H1 (cell line): ENCODE data around the gene GEMIN2. TPM values are rescaled to one million over a fixed set of nuclear protein-coding genes. Genes with fewer than 3 reads are reported as not detected.

Experiments used
- CTCF ChIA-PET: fragments of 300-600 bp; sonication (Branson Sonifier 250); formaldehyde crosslinking; loops from one replicate; lab custom pipeline; 2021; ENCODE audit not compliant: partially characterized antibody; lab: Charles Lee
- POLR2A ChIA-PET: fragments of 300-600 bp; sonication (Branson Sonifier 250); formaldehyde crosslinking; loops from one replicate; lab custom pipeline; 2021; ENCODE audit warnings: inconsistent platforms; ENCODE audit not compliant: partially characterized antibody; lab: Charles Lee
- DNase-seq, 2 experiments: peaks; one replicate each; pipeline versions ENCODE4 v3.0.0 to v3.0.0-alpha.2; 2010 to 2022; ENCODE audit warnings: low spot score in 2 of 2, low read depth in 1 of 2, mixed read lengths in 1 of 2
- FAIRE-seq: peaks from 2 replicates; lab custom pipeline; 2011; peaks lifted over from hg19 to GRCh38; lab: Jason Lieb, UNC
- H2AFZ ChIP-seq: 2 replicates; pipeline ENCODE4 v1.8.1; 2012; ENCODE audit warnings: low read length, inconsistent platforms
- H2AK5ac ChIP-seq: 2 replicates; pipeline ENCODE4 v1.6.1; 2013; ENCODE audit warnings: low read depth, low read length
- H2BK120ac ChIP-seq: replicated peaks from 2 replicates; pipeline ENCODE3; 2013; ENCODE audit warnings: low read depth, low read length, inconsistent platforms
- H2BK12ac ChIP-seq: 2 replicates; pipeline ENCODE4 v1.6.1; 2013; ENCODE audit warnings: low read depth, low read length
- H2BK15ac ChIP-seq: 2 replicates; pipeline ENCODE4 v1.6.1; 2013; ENCODE audit warnings: low read length
- H2BK20ac ChIP-seq: 2 replicates; pipeline ENCODE4 v1.6.1; 2013; ENCODE audit warnings: low read length
- H2BK5ac ChIP-seq: 2 replicates; pipeline ENCODE4 v1.6.1; 2013; ENCODE audit warnings: low read depth, low read length
- H3K14ac ChIP-seq: 2 replicates; pipeline ENCODE4 v1.6.1; 2013; ENCODE audit warnings: inconsistent platforms; ENCODE audit not compliant: insufficient read length
- H3K18ac ChIP-seq: 2 replicates; pipeline ENCODE4 v1.6.1; 2013; ENCODE audit warnings: low read length; ENCODE audit errors: extremely low read depth
- H3K23ac ChIP-seq: 2 replicates; pipeline ENCODE4 v1.6.1; 2013; ENCODE audit warnings: inconsistent platforms; ENCODE audit not compliant: insufficient read length
- H3K23me2 ChIP-seq: 2 replicates; pipeline ENCODE4 v1.6.1; 2013; ENCODE audit warnings: low read depth, low read length
- H3K27ac ChIP-seq: 2 replicates; pipeline ENCODE4 v1.6.1; 2011; ENCODE audit warnings: low read depth, low read length, inconsistent platforms
- H3K27me3 ChIP-seq, 4 experiments: replicated peaks in 1 of 4; 1 replicate in 1 of 4; 2 replicates in 3 of 4; pipeline versions ENCODE4 v1.6.1 to v1.8.1; 2011 to 2013; ENCODE audit warnings: low read length in 3 of 4, mild to moderate bottlenecking in 3 of 4, inconsistent platforms in 2 of 4, mixed read lengths in 2 of 4, moderate library complexity in 1 of 4; ENCODE audit not compliant: control insufficient read depth in 3 of 4, insufficient read depth in 3 of 4; ENCODE audit errors: extremely low read depth in 1 of 4
- H3K36me3 ChIP-seq, 4 experiments: 2 replicates each; pipeline versions ENCODE4 v1.6.1 to v1.8.1; 2011 to 2013; ENCODE audit warnings: mild to moderate bottlenecking in 4 of 4, low read length in 3 of 4, moderate library complexity in 2 of 4, control low read depth in 1 of 4, inconsistent platforms in 1 of 4; ENCODE audit not compliant: insufficient read depth in 4 of 4, control insufficient read depth in 2 of 4
- H3K4ac ChIP-seq: replicated peaks from 2 replicates; pipeline ENCODE3; 2013; ENCODE audit warnings: low read length, low read depth, mixed read lengths, inconsistent platforms; ENCODE audit not compliant: insufficient read length
- H3K4me1 ChIP-seq, 4 experiments: replicated peaks in 1 of 4; 1 replicate in 1 of 4; 2 replicates in 3 of 4; pipeline versions ENCODE4 v1.6.1 to v1.8.1; 2011 to 2013; ENCODE audit warnings: low read length in 3 of 4, inconsistent platforms in 2 of 4, mixed read lengths in 1 of 4; ENCODE audit not compliant: insufficient read depth in 4 of 4, control insufficient read depth in 3 of 4
- H3K4me2 ChIP-seq, 2 experiments: 2 replicates each; pipeline versions ENCODE4 v1.6.1 to v1.8.1; 2011 to 2013; ENCODE audit warnings: low read depth in 2 of 2, low read length in 2 of 2, control low read depth in 1 of 2, inconsistent platforms in 1 of 2, mild to moderate bottlenecking in 1 of 2; ENCODE audit not compliant: insufficient read depth in 1 of 2
- H3K4me3 ChIP-seq, 4 experiments: fragments of 200-600, 300-600 bp in 1 of 4; sonication (generic), shearing (Covaris generic), sonication (Bioruptor Twin) in 1 of 4; 2 replicates each; pipeline versions ENCODE4 v1.5.1 to v1.8.1; 2011 to 2016; ENCODE audit warnings: low read length in 4 of 4, low read depth in 3 of 4, control low read depth in 2 of 4, inconsistent platforms in 2 of 4, mild to moderate bottlenecking in 2 of 4, mixed read lengths in 1 of 4, moderate library complexity in 1 of 4; ENCODE audit not compliant: insufficient read depth in 2 of 4; ENCODE audit errors: extremely low read depth in 1 of 4
- H3K56ac ChIP-seq: replicated peaks from 2 replicates; pipeline ENCODE3; 2013; ENCODE audit warnings: low read depth, mild to moderate bottlenecking, mixed read lengths, low read length, inconsistent platforms; ENCODE audit not compliant: insufficient read length
- H3K79me1 ChIP-seq: 2 replicates; pipeline ENCODE4 v1.6.1; 2013; ENCODE audit warnings: low read depth, low read length, control low read depth
- H3K79me2 ChIP-seq, 2 experiments: 2 replicates each; pipeline versions ENCODE4 v1.6.1 to v1.8.1; 2012 to 2013; ENCODE audit warnings: low read length in 2 of 2, mild to moderate bottlenecking in 2 of 2, inconsistent platforms in 1 of 2; ENCODE audit not compliant: insufficient read depth in 2 of 2, control insufficient read depth in 1 of 2
- H3K9ac ChIP-seq, 4 experiments: replicated peaks in 1 of 4; 1 replicate in 1 of 4; 2 replicates in 3 of 4; pipeline versions ENCODE4 v1.6.1 to v1.8.1; 2011 to 2013; ENCODE audit warnings: low read depth in 3 of 4, low read length in 3 of 4, control low read depth in 2 of 4, mild to moderate bottlenecking in 2 of 4, moderate library complexity in 2 of 4, inconsistent platforms in 1 of 4; ENCODE audit errors: extremely low read depth in 1 of 4
- H3K9me3 ChIP-seq, 2 experiments: 2 replicates each; pipeline versions ENCODE4 v1.6.1 to v1.8.1; 2012 to 2013; ENCODE audit warnings: mild to moderate bottlenecking in 2 of 2, moderate library complexity in 2 of 2, control low read depth in 1 of 2, inconsistent platforms in 1 of 2, low read depth in 1 of 2, low read length in 1 of 2, mixed read lengths in 1 of 2; ENCODE audit not compliant: insufficient read depth in 2 of 2
- H4K20me1 ChIP-seq, 2 experiments: replicated peaks in 1 of 2; 2 replicates each; pipeline versions ENCODE3 to v1.8.1; 2011 to 2013; ENCODE audit warnings: inconsistent platforms in 2 of 2, low read length in 2 of 2, mild to moderate bottlenecking in 1 of 2; ENCODE audit not compliant: insufficient read depth in 2 of 2, control insufficient read depth in 1 of 2
- H4K5ac ChIP-seq: 2 replicates; pipeline ENCODE4 v1.6.1; 2013; ENCODE audit warnings: low read length, low read depth, mixed read lengths, inconsistent platforms; ENCODE audit not compliant: insufficient read length
- H4K8ac ChIP-seq: 2 replicates; pipeline ENCODE4 v1.8.0; 2013; ENCODE audit warnings: mild to moderate bottlenecking, moderate library complexity, low read length, inconsistent platforms; ENCODE audit not compliant: insufficient read depth; ENCODE audit errors: extremely low read depth
- H4K91ac ChIP-seq: replicated peaks from 2 replicates; pipeline ENCODE3; 2013; ENCODE audit warnings: low read length, mixed read lengths, inconsistent platforms; ENCODE audit not compliant: insufficient read length
- EGR1 ChIP-seq: IDR thresholded peaks from 2 replicates; pipeline ENCODE4 v1.6.1; 2011; ENCODE audit warnings: low read depth, low read length, borderline replicate concordance
- GTF2F1 ChIP-seq: IDR thresholded peaks from 2 replicates; pipeline ENCODE4 v1.6.1; 2012; ENCODE audit warnings: low read depth, low read length, improper control_type of control experiment, borderline replicate concordance
- JUN ChIP-seq: IDR thresholded peaks from 2 replicates; pipeline ENCODE4 v1.6.1; 2011; ENCODE audit warnings: low read depth, mild to moderate bottlenecking, improper control_type of control experiment, low read length
- JUND ChIP-seq: IDR thresholded peaks from 2 replicates; pipeline ENCODE4 v1.6.1; 2011; ENCODE audit warnings: mild to moderate bottlenecking, improper control_type of control experiment, low read length
- MAFK ChIP-seq: IDR thresholded peaks from 2 replicates; pipeline ENCODE4 v1.6.1; 2012; ENCODE audit warnings: low read depth, mild to moderate bottlenecking, improper control_type of control experiment, low read length
- POLR2AphosphoS5 ChIP-seq: IDR thresholded peaks from 2 replicates; pipeline ENCODE4 v1.6.1; 2011; ENCODE audit warnings: low read depth, low read length
- RXRA ChIP-seq: IDR thresholded peaks from 2 replicates; pipeline ENCODE4 v1.6.1; 2011; ENCODE audit warnings: low read depth, mild to moderate bottlenecking, low read length, moderate library complexity; ENCODE audit not compliant: insufficient read depth
- SP1 ChIP-seq: IDR thresholded peaks from 2 replicates; pipeline ENCODE4 v1.6.1; 2011; ENCODE audit warnings: low read depth, low read length
- TAF1 ChIP-seq: IDR thresholded peaks from 2 replicates; pipeline ENCODE4 v1.6.1; 2011; ENCODE audit warnings: mild to moderate bottlenecking, low read depth, low read length
- WGBS, 2 experiments: shearing (Covaris generic) in 1 of 2; methylation state at CpG; one replicate each; pipeline versions ENCODE4 v1.1.6 to v1.1.7; 2013 to 2015; ENCODE audit warnings: low lambda C conversion rate in 2 of 2, mixed read lengths in 2 of 2, inconsistent platforms in 1 of 2, low coverage in 1 of 2, missing lambda C conversion rate in 1 of 2; ENCODE audit not compliant: insufficient replicate concordance in 2 of 2, insufficient coverage in 1 of 2, insufficient read length in 1 of 2; ENCODE audit errors: extremely low coverage in 1 of 2, missing lambda C conversion rate in 1 of 2; 5-methylcytosine and 5-hydroxymethylcytosine counted together
- polyA plus RNA-seq, 7 experiments: library from polyadenylated mRNA; depleted of rRNA in 3 of 7; stranded (reverse) in 5 of 7; unstranded in 2 of 7; fragments of >200 nt in 5 of 7; fragments of 200-250 nt in 2 of 7; gene quantifications; 1 replicate in 5 of 7; 2 replicates in 1 of 7; 4 replicates in 1 of 7; pipeline versions ENCODE4 v1.2.1 to v1.2.3, GENCODE V29; 2011 to 2013; ENCODE audit warnings: missing spikeins in 2 of 7, mixed read lengths in 2 of 7
- total RNA-seq: library from RNA; stranded (reverse); fragmentation: NEBNext Ultra II Directional; extraction: Animal tissue kit (Norgen Biotek cat#: 25700); gene quantifications from 2 replicates; pipeline ENCODE4 v1.2.1, GENCODE V29; 2021
- TF ChIP-seq, protein P1 (sequence below): IDR thresholded peaks from 2 replicates; pipeline ENCODE4 v1.6.1; 2012; ENCODE audit warnings: low read length, inconsistent platforms
- TF ChIP-seq, protein P2 (sequence below): IDR thresholded peaks from 2 replicates; pipeline ENCODE4 v1.6.1; 2012; ENCODE audit warnings: inconsistent platforms

GEMIN2 gene
- total and polyA plus RNA-seq, 2 of the 8 experiments (the other 6 are each of a cell fraction or from before 2014, with no cell fraction given), result 29.1 to 30.8 TPM

DNA sequence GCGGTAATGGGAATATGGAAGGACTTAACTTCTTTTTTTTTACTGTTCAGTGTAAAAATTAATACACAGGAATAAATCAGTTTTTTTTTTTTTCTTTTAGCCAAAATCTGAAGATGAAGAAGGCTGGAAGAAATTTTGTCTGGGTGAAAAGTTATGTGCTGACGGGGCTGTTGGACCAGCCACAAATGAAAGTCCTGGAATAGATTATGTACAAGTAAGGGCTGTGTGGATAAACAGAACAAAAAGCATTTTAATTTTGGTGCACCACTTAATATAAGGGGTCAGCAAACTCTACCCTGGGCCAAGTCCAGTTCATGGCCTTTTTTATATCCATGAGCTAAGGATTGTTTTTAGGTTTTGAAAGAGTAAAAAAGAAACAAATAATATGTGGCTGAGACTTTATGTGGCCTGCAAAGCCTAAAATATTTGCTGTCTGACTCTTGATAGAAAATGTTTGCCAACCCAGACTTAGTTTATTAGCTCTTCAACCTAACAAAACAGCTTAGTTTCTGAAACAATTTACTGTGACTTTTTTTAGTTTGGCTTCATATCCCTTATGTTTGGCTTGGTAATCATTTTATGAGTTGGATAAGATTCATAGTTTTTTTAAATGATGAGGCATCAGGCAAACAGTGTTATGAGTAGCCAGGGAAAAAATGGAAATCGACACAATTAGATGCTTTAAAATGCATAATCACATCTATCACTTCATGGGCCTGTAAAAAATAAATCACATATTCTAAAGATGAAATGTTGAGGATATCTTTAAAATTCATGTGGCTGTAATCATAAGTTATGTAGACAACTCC is 8.4 kb downstream of the GEMIN2 start:
- Histone ChIP-seq H3K9me3 (no peaks in the 10 kb centered on the region), H2AK5ac (no peak overlapping the region), H4K91ac (no peak overlapping the region), H3K23me2 (no peaks in the 10 kb centered on the region), H3K27ac (no peak overlapping the region), H3K9ac (no peak overlapping the region), H4K20me1 (no peaks in the 10 kb centered on the region), H3K4ac (no peak overlapping the region), H3K18ac (no peak overlapping the region), H4K8ac (no peak overlapping the region), H3K27me3 (no peaks in the 10 kb centered on the region), H3K4me1 (no peaks in the 10 kb centered on the region), H3K14ac (no peak overlapping the region), H2AFZ (no peak overlapping the region), H2BK20ac (no peak overlapping the region), H3K4me3 (no peak overlapping the region), H3K79me2 (no peaks in the 10 kb centered on the region), H3K36me3 (peaks cover 5 to 70% (median 33%) of the 10 kb centered on the region in 4 experiments; a peak in 7 of 8 replicates), H3K23ac (no peak overlapping the region), H2BK5ac (no peak overlapping the region), H3K56ac (no peak overlapping the region), H2BK120ac (no peak overlapping the region), H4K5ac (no peak overlapping the region), H3K4me2 (no peak overlapping the region), H2BK15ac (no peak overlapping the region), H2BK12ac (no peak overlapping the region), H3K79me1 (no peaks in the 10 kb centered on the region)
- CTCF ChIA-PET, result interaction anchor here (1.1 kb wide), 1 partner anchor 13 kb away, joined by 3 read pairs; no protein-coding TSS in a partner anchor
- 97% methylated on average over 3 of the region's 3 CpGs; no CpG with 5 or more reads in 1 of the 2 experiments for WGBS, 2 experiments
- FAIRE-seq (no peak), DNase-seq (no peak)
- POLR2A ChIA-PET, result no interaction called here
- TF ChIP-seq MAFK, result no peak
- TF ChIP-seq, protein P1, sequence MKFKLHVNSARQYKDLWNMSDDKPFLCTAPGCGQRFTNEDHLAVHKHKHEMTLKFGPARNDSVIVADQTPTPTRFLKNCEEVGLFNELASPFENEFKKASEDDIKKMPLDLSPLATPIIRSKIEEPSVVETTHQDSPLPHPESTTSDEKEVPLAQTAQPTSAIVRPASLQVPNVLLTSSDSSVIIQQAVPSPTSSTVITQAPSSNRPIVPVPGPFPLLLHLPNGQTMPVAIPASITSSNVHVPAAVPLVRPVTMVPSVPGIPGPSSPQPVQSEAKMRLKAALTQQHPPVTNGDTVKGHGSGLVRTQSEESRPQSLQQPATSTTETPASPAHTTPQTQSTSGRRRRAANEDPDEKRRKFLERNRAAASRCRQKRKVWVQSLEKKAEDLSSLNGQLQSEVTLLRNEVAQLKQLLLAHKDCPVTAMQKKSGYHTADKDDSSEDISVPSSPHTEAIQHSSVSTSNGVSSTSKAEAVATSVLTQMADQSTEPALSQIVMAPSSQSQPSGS, result no peak
- no peak for TF ChIP-seq RXRA
- no peak for TF ChIP-seq GTF2F1
- no peak for TF ChIP-seq JUN
- TF ChIP-seq EGR1, result no peak
- TF ChIP-seq, protein P2, sequence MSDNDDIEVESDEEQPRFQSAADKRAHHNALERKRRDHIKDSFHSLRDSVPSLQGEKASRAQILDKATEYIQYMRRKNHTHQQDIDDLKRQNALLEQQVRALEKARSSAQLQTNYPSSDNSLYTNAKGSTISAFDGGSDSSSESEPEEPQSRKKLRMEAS, result no peak
- no peak for TF ChIP-seq TAF1
- TF ChIP-seq SP1, result no peak
- TF ChIP-seq JUND, result no peak
- no peak for TF ChIP-seq POLR2AphosphoS5
